ENCODE measurements around the gene ACSL6. TPM values are rescaled to one million over a fixed set of nuclear protein-coding genes. Genes with fewer than 3 reads are reported as not detected.

ACSL6 gene
- total RNA-seq, 2 experiments from 2014 or later, result 4.6 to 5.8 TPM

- Mint-ChIP-seq H3K4me3 (no peak overlapping the region), H3K9me3 (no peaks in the 10 kb centered on the region), H3K27me3 (no peaks in the 10 kb centered on the region), H3K4me1 (peaks cover 38% of the 10 kb centered on the region), H3K36me3 (no peaks in the 10 kb centered on the region), H3K27ac (no peak overlapping the region)
- DNase-seq, result no peak
Measured at GRCh38 chr5:131973089-131973712, 38.3 kb downstream of the ACSL6 start.

GRCh38 chr5:131968396-131968954 is 43.0 kb downstream of the ACSL6 start:
- H3K27ac Mint-ChIP-seq, result no peak overlapping the region
- no peak overlapping the region for H3K4me3 Mint-ChIP-seq
- no peak for DNase-seq
- no peaks in the 10 kb centered on the region for H3K9me3 Mint-ChIP-seq
- H3K4me1 Mint-ChIP-seq, result peaks cover 5% of the 10 kb centered on the region
- H3K36me3 Mint-ChIP-seq, result peaks cover 2% of the 10 kb centered on the region
- H3K27me3 Mint-ChIP-seq, result no peaks in the 10 kb centered on the region

DNA sequence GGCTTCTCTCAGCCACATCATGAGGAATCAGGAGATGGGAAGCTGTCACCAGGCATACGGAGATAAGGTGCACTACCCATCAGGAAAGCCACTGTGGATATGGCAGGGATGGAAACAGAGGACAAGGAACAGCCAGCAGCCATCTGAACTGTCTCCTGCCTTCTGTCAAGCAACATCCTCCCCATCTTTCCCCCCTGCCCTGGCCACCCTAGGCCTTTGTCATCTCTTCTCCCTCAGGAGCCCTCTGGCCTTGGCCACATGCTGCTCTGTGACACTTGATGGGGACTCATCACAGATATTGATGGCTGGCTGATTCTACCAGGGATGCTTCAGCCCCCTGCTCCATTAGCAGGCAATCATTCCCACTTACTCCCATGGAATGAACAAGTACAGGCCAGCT is 44.9 kb downstream of the ACSL6 start:
- H3K36me3 Mint-ChIP-seq, result peaks cover 2% of the 10 kb centered on the region
- no peak overlapping the region for H3K4me3 Mint-ChIP-seq
- no peaks in the 10 kb centered on the region for H3K4me1 Mint-ChIP-seq

DNA sequence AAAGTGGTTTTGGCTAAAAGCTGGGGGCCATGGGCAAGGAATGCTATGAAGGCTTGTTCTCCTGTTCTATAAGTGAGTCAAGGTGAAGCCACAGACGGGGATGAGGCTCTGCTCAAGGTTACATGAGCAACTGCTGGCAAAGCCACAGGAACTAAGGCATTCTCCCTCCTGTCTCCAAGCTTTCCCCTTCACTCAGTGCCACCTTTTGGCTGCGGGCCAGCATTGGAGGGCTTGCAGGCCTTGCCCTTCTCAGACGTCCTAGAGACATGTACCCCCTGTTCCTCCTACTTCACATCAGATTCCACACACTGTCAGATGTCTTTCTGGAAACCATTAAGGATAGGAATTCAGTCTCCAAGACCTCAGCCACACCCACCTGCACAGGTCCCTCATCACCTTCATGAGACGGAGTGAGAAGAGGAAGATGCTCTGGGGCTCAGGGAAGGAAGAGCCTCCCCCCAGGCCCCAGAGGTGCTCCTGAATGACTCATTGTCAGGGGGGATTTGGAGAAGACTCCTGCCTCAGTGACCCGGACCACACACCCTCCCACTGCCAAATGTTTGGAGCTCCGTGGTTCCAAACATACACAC is 45.5 kb downstream of the ACSL6 start:
- DNase-seq, result no peak
- no peaks in the 10 kb centered on the region for H3K4me1 Mint-ChIP-seq
- H3K36me3 Mint-ChIP-seq, result peaks cover 2% of the 10 kb centered on the region
- no peaks in the 10 kb centered on the region for H3K9me3 Mint-ChIP-seq
- H3K4me3 Mint-ChIP-seq, result no peak overlapping the region
- H3K27me3 Mint-ChIP-seq, result no peaks in the 10 kb centered on the region
- no peak overlapping the region for H3K27ac Mint-ChIP-seq

More for the DNA sequence above, 44.9 kb downstream of the ACSL6 start:
- Mint-ChIP-seq H3K9me3 (no peaks in the 10 kb centered on the region), H3K27me3 (no peaks in the 10 kb centered on the region), H3K27ac (no peak overlapping the region)
- no peak for DNase-seq

- Mint-ChIP-seq H3K9me3 (no peaks in the 10 kb centered on the region), H3K27ac (peak overlapping the region; percentile 18), H3K4me3 (no peak overlapping the region), H3K27me3 (no peaks in the 10 kb centered on the region), H3K36me3 (peaks cover 9% of the 10 kb centered on the region), H3K4me1 (peaks cover 16% of the 10 kb centered on the region)
- DNase-seq, result no peak
Measured at GRCh38 chr5:131959906-131960305, 51.6 kb downstream of the ACSL6 start.

DNA sequence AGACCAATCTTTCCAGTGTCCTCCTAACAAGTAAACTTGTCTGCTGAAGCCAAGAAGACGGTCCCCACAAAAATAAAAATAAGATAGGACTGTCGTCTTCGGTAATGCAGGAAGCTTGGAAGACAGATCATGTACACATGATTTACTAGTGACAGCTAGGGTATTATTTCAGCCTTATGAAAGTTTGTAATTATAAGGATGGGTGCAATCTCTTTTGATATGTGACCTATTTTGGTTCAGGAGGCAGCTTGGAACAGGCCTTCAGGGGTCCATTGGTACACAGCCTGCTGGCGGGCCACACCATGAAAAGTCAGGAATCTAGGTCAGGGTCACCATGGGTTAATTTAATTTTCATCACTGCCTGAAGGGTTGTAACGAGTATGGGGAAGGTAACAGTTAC is 52.3 kb downstream of the ACSL6 start:
- no peaks in the 10 kb centered on the region for H3K27me3 Mint-ChIP-seq
- no peak for DNase-seq
- H3K4me3 Mint-ChIP-seq, result no peak overlapping the region
- no peak overlapping the region for H3K27ac Mint-ChIP-seq
- peaks cover 17% of the 10 kb centered on the region for H3K4me1 Mint-ChIP-seq
- no peaks in the 10 kb centered on the region for H3K9me3 Mint-ChIP-seq
- peaks cover 13% of the 10 kb centered on the region for H3K36me3 Mint-ChIP-seq

DNA sequence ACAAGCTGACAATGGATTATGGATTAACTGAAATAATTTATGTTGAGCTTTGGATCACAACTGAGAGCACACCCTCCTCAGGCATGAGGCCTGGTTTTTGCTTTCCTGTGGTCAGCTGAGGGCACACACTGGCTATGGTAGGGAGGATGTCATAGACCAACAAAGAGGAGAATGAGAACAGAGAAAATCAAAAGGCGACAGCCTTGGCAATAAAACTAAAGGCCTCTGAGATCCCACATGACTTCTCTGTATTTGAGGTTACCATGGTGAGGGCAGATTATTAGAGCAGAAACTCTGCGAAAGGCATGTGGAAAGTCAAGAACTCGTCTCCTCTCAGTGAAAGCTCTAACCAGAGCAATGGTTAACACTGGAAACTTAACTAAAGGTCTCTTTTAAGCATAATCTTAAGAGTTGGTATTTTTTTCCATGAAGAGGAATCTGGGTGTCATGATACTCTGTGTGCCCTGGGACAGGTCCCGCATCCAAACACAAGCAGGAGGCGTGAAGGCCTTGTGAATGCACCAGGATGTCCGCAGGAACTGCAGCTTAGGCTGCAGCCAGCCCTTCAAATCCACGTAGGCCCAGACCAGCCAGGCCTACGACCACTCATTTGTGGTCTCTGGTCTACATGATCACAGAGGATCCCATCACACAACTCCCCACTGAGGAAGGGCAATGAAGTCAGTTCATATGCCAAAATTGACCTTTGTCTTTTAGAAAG is 53.6 kb downstream of the ACSL6 start:
- H3K36me3 Mint-ChIP-seq, result peaks cover 13% of the 10 kb centered on the region
- peaks cover 19% of the 10 kb centered on the region for H3K4me1 Mint-ChIP-seq
- H3K27ac Mint-ChIP-seq, result peak overlapping the region; percentile 63
- no peak for DNase-seq
- no peak overlapping the region for H3K4me3 Mint-ChIP-seq
- no peaks in the 10 kb centered on the region for H3K9me3 Mint-ChIP-seq
- no peaks in the 10 kb centered on the region for H3K27me3 Mint-ChIP-seq

GRCh38 chr5:131953969-131954368 is 57.5 kb downstream of the ACSL6 start:
- Mint-ChIP-seq H3K27ac (no peak overlapping the region), H3K36me3 (peaks cover 8% of the 10 kb centered on the region)

DNA sequence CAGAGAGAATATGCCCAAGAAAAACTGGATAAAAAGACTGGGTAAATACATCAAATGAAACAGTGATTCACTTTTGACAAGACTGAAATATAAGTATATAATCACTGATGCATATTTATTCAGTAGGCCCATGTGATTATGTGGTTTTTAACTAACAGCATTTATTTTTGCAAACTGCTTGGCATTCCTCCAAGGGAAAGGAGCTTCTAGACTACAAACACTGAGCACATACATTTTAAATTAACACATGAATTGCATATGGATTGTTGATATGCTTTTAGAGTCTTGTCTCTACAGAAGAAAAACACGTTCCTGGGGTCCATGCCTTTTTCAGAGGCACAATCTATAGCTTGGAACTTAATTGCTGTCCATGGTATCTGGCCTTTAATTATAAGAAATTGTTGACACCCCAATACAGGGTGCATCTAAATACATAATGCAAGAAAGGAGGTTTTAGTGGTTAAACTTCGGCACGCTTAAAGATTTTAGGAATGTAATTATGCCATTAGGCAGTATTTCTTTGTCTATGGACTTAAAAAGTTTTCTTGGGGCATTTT is 59.1 kb downstream of the ACSL6 start:
- DNase-seq, result no peak
- Mint-ChIP-seq H3K27me3 (no peaks in the 10 kb centered on the region), H3K9me3 (no peaks in the 10 kb centered on the region), H3K36me3 (peaks cover 5% of the 10 kb centered on the region), H3K4me1 (peaks cover 3% of the 10 kb centered on the region), H3K4me3 (no peak overlapping the region), H3K27ac (no peak overlapping the region)

More at GRCh38 chr5:131953969-131954368, 57.5 kb downstream of the ACSL6 start:
- Mint-ChIP-seq H3K4me1 (peaks cover 11% of the 10 kb centered on the region), H3K27me3 (no peaks in the 10 kb centered on the region), H3K4me3 (no peak overlapping the region), H3K9me3 (no peaks in the 10 kb centered on the region)
- DNase-seq, result no peak

GRCh38 chr5:131950706-131951105 is 60.8 kb downstream of the ACSL6 start:
- H3K9me3 Mint-ChIP-seq, result no peaks in the 10 kb centered on the region
- no peaks in the 10 kb centered on the region for H3K27me3 Mint-ChIP-seq
- no peak overlapping the region for H3K27ac Mint-ChIP-seq

DNA sequence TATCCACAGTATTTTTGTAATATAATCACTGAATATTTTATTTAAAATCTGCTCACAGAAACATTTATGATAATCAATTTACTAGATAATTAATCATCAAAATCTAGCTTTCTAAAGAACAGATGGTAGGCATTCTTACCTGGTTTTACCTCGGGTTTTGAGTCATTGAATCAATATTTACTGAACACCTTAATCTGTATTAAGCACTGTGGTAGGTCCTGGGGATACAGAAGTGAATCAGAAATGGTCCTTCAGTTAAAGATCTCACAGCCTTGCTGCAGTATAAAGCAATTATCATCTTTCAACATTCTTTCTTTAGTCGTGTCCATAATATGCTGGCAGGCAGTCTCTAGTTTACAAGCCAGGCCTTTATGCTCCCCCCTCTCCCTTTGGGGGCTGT is 64.0 kb downstream of the ACSL6 start:
- H3K27me3 Mint-ChIP-seq, result no peaks in the 10 kb centered on the region
- no peak overlapping the region for H3K27ac Mint-ChIP-seq
- peaks cover 3% of the 10 kb centered on the region for H3K36me3 Mint-ChIP-seq
- H3K4me1 Mint-ChIP-seq, result no peaks in the 10 kb centered on the region
- no peaks in the 10 kb centered on the region for H3K9me3 Mint-ChIP-seq
- DNase-seq, result no peak
- H3K4me3 Mint-ChIP-seq, result no peak overlapping the region

More at GRCh38 chr5:131950706-131951105, 60.8 kb downstream of the ACSL6 start:
- no peak for DNase-seq
- Mint-ChIP-seq H3K4me1 (peaks cover 3% of the 10 kb centered on the region), H3K36me3 (peaks cover 6% of the 10 kb centered on the region), H3K4me3 (no peak overlapping the region)

DNA sequence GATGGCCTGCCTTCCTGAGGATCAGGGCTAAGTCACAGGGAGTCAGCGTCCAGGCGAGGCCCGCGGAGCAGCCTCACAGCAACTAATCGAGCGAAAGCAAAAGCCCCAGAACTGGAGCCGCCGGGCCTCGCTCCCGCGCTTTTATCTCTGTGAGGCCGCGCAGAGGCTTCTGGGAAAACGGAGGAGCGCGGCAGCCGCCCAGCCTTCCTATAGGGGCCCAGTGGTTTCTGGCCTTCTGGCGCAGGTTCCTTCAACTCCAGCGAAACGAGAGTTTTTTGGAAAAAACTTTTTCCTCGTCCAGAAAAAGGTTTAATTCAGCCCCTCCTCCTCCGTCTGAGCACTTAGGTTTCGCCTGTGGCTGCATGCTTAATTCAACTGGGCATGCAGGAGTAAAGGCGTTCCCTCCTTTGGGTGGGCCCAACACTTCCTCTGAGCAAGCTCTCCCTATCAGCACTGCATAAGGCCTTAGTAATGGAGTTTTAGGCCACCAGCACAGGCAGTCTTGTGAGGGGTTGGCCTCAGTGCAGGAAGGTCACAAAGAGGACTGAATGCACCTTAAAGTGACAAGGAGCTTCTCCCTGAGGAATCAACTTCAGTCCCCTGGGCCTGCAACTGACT is 65.8 kb downstream of the ACSL6 start, which contains the start of gene MEIKIN:
MEIKIN (minus strand) TSS at position 113 of the 618 bp plus-strand sequence. CDS start 158 bp downstream, outside the sequence.
- H3K4me3 Mint-ChIP-seq, result no peak within 1 kb of the TSS
- no peaks in the 10 kb centered on the region for H3K4me1 Mint-ChIP-seq
- no peaks in the 10 kb centered on the region for H3K27me3 Mint-ChIP-seq
- H3K27ac Mint-ChIP-seq, result no peak within 1 kb of the TSS
- peaks cover 3% of the 10 kb centered on the region for H3K36me3 Mint-ChIP-seq
- H3K9me3 Mint-ChIP-seq, result no peaks in the 10 kb centered on the region
- DNase-seq, result no peak

GRCh38 chr5:131944702-131945550 is 66.5 kb downstream of the ACSL6 start:
- no peaks in the 10 kb centered on the region for H3K4me1 Mint-ChIP-seq
- H3K27ac Mint-ChIP-seq, result no peak overlapping the region
- H3K4me3 Mint-ChIP-seq, result no peak overlapping the region
- no peaks in the 10 kb centered on the region for H3K27me3 Mint-ChIP-seq
- DNase-seq, result no peak
- H3K36me3 Mint-ChIP-seq, result peaks cover 3% of the 10 kb centered on the region
- H3K9me3 Mint-ChIP-seq, result no peaks in the 10 kb centered on the region

DNA sequence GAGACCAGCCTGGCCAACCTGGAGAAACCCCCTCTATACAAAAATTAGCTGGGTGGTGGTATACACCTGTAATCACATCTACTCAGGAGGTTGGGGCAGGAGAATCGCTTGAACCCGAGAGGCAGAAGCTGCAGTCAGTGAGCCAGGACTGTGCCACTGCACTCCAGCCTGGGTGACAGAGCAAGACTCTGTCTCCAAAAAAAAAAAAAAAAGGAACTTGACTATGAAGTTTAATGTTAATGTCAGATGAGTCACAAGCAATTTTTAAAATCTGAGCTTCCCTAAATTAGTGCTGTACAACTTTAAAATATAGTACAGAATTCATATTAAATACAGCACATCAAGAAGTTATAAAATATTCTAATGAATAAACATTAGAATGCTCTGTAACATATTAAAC is 67.5 kb downstream of the ACSL6 start:
- Mint-ChIP-seq H3K4me1 (no peaks in the 10 kb centered on the region), H3K27me3 (no peaks in the 10 kb centered on the region), H3K9me3 (no peaks in the 10 kb centered on the region), H3K36me3 (peaks cover 3% of the 10 kb centered on the region), H3K27ac (no peak overlapping the region), H3K4me3 (no peak overlapping the region)
- no peak for DNase-seq
